ENCODE data around the gene ELOVL6.
"Not testable (repeated sequence)": the region's sequence is repeated elsewhere in the genome, so short reads cannot be mapped to it uniquely, and the experiment has no call there.

ELOVL6 gene

GRCh38 chr4:110229266-110229665 is 30.9 kb upstream of the ELOVL6 start:
- no peak for FAIRE-seq
- no peak for TF ChIP-seq CTCF (IDR thresholded peaks at IDR 0.05; ENCODE audit: insufficient read depth, missing control alignments)
- DNase-seq (ENCODE audit: insufficient read length, low spot score) = no peak

GRCh38 chr4:110224812-110225211 is 26.4 kb upstream of the ELOVL6 start:
- no peak for TF ChIP-seq CTCF (IDR thresholded peaks at IDR 0.05; ENCODE audit: insufficient read depth, missing control alignments)
- FAIRE-seq (no peak), DNase-seq (ENCODE audit: insufficient read length, low spot score) (no peak)

- no peak for FAIRE-seq
- no peak for TF ChIP-seq CTCF (IDR thresholded peaks at IDR 0.05; ENCODE audit: insufficient read depth, missing control alignments)
- no peak for DNase-seq (ENCODE audit: insufficient read length, low spot score)
These were observed 25.7 kb upstream of the ELOVL6 start for GRCh38 chr4:110224142-110224541.

GRCh38 chr4:110218935-110219334 is 20.5 kb upstream of the ELOVL6 start:
- DNase-seq (ENCODE audit: insufficient read length, low spot score); FAIRE-seq: not testable (repeated sequence)

GRCh38 chr4:110217181-110217580 is 18.8 kb upstream of the ELOVL6 start:
- DNase-seq (ENCODE audit: insufficient read length, low spot score); FAIRE-seq: not testable (repeated sequence)

GRCh38 chr4:110216129-110216528 is 17.7 kb upstream of the ELOVL6 start:
- no peak for TF ChIP-seq CTCF (IDR thresholded peaks at IDR 0.05; ENCODE audit: insufficient read depth, missing control alignments)
- DNase-seq (ENCODE audit: insufficient read length, low spot score) (no peak), FAIRE-seq (no peak)

GRCh38 chr4:110211770-110212061 is 13.3 kb upstream of the ELOVL6 start:
- TF ChIP-seq CTCF (IDR thresholded peaks at IDR 0.05; ENCODE audit: insufficient read depth, missing control alignments) = no peak
- FAIRE-seq (no peak), DNase-seq (ENCODE audit: insufficient read length, low spot score) (no peak)

GRCh38 chr4:110211007-110211769 is 12.8 kb upstream of the ELOVL6 start:
- peak; percentile 64 for TF ChIP-seq CTCF (IDR thresholded peaks at IDR 0.05; ENCODE audit: insufficient read depth, missing control alignments)
- DNase-seq (ENCODE audit: insufficient read length, low spot score) (no peak), FAIRE-seq (peak; percentile 32)

All from D721Med (cell line).